ENCODE measurements around the gene INTS7. TPM values are rescaled to one million over a fixed set of nuclear protein-coding genes. Genes with fewer than 3 reads are reported as not detected.
"Not testable (repeated sequence)": the region's sequence is repeated elsewhere in the genome, so short reads cannot be mapped to it uniquely, and the experiment has no call there.

Gene INTS7
- total RNA-seq, 1 donor from 2014 or later = 19.1 TPM

DNA sequence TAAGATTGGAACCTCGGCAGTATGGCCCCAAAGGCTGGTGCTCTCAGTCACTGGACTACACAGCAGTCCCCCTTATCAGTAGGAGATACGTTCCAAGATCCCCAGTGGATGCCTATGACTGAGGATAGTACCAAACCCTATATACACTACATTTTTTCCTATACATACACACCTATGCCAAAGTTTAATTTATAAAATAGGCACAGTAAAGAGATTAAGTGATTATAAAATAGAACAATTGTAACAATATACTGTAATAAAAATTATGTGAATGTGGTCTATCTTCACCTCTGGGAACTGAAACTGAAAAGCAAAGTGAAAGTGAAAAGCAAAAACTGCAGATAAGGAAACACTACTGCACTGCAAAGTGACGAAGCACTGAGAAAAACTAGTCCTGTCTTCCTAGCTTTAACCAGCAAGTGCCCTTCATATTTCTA, 96.8 kb downstream of the INTS7 start:
- TF ChIP-seq, protein P1, sequence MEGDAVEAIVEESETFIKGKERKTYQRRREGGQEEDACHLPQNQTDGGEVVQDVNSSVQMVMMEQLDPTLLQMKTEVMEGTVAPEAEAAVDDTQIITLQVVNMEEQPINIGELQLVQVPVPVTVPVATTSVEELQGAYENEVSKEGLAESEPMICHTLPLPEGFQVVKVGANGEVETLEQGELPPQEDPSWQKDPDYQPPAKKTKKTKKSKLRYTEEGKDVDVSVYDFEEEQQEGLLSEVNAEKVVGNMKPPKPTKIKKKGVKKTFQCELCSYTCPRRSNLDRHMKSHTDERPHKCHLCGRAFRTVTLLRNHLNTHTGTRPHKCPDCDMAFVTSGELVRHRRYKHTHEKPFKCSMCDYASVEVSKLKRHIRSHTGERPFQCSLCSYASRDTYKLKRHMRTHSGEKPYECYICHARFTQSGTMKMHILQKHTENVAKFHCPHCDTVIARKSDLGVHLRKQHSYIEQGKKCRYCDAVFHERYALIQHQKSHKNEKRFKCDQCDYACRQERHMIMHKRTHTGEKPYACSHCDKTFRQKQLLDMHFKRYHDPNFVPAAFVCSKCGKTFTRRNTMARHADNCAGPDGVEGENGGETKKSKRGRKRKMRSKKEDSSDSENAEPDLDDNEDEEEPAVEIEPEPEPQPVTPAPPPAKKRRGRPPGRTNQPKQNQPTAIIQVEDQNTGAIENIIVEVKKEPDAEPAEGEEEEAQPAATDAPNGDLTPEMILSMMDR (IDR thresholded peaks at IDR 0.05) = no peak
- ChIA-PET CTCF (interaction anchor here (0.5 kb wide), 1 partner anchor 238 kb away, joined by 4 read pairs; no protein-coding TSS in a partner anchor), POLR2A (no interaction called here)
- H3K4me3 Mint-ChIP-seq = peak overlapping the region; percentile 35
- intact Hi-C loops (cut with micrococcal nuclease) = loop anchor here (2.0 to 5.0 kb wide), 5 partner anchors 242 to 619 kb away; partner anchors contain the start of gene PPP2R5A
- no peaks in the 10 kb centered on the region for H3K27me3 Mint-ChIP-seq
- peaks cover 55% of the 10 kb centered on the region for H3K4me1 Mint-ChIP-seq
- no peak overlapping the region for H3K27ac Mint-ChIP-seq
- DNase-seq (no peak), ATAC-seq (ENCODE audit: low read depth) (peak; percentile 37)
- H3K36me3 Mint-ChIP-seq (ENCODE audit: low read depth) = peaks cover 15% of the 10 kb centered on the region
- H3K9me3 Mint-ChIP-seq = no peaks in the 10 kb centered on the region

DNA sequence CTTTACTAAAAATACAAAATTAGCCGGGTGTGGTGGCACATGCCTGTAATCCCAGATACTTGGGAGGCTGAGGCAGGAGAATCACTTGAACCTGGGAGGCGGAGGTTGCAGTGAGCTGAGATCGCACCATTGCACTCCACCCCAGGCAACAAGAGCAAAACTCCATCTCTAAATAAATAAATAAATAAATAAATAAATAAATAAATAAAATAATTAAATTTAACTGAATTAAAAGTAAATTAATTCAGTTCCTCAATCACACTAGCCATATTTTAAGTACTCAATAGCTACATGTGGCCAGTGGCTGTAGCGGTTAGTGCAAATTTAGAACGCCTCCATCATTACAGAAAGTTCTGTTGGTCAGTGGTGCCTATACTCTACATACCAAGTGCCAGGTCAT, 97.9 kb downstream of the INTS7 start:
- CTCF ChIA-PET; H3K4me3 Mint-ChIP-seq; DNase-seq; ATAC-seq (ENCODE audit: low read depth); H3K27me3 Mint-ChIP-seq; H3K36me3 Mint-ChIP-seq (ENCODE audit: low read depth); H3K9me3 Mint-ChIP-seq; POLR2A ChIA-PET; H3K27ac Mint-ChIP-seq: not testable (repeated sequence)
- H3K4me1 Mint-ChIP-seq = peaks cover 51% of the 10 kb centered on the region
- intact Hi-C loops (cut with micrococcal nuclease) = loop anchor here (5.0 kb wide), 4 partner anchors 255 to 620 kb away; partner anchors contain the start of gene PPP2R5A

DNA sequence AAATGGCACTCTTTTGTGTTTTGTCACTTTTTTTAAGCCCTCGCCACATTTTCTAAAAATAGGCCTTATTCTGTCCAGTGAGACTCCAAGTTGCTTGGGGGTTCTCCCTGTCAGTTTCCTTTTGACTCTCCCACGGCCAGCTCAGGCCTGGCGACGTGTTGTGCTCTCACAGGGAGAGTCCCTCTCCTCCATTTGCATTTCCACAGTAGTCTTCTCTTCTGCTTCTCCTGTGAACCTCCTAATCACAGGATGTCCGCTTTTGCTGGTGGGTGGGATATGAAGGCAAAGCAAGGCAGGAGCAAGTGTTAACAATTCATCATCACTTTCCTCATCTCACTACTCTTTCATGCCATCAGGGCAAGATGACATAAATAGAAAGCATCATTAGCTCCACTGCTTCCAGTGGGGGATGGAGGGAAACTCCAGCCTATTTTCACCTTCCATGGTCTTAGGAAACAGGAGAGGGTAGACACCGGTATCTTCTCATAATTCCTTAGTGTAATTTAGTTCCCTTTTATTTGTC, 99.8 kb downstream of the INTS7 start:
- no peaks in the 10 kb centered on the region for H3K27me3 Mint-ChIP-seq
- H3K4me1 Mint-ChIP-seq = peaks cover 47% of the 10 kb centered on the region
- CTCF ChIA-PET = no interaction called here
- POLR2A ChIA-PET = interaction anchor here (2.3 kb wide), 1 partner anchor 238 kb away, joined by 5 read pairs; no protein-coding TSS in a partner anchor
- H3K4me3 Mint-ChIP-seq = peak overlapping the region; percentile 39
- intact Hi-C loops (cut with micrococcal nuclease) = loop anchor here (2.0 to 5.0 kb wide), 5 partner anchors 105 to 622 kb away; partner anchors contain the start of genes LPGAT1 and PPP2R5A
- H3K27ac Mint-ChIP-seq = peak overlapping the region; percentile 70
- no peaks in the 10 kb centered on the region for H3K36me3 Mint-ChIP-seq (ENCODE audit: low read depth)
- no peaks in the 10 kb centered on the region for H3K9me3 Mint-ChIP-seq
- no peak for DNase-seq
- TF ChIP-seq, protein P1 (IDR thresholded peaks at IDR 0.05) = no peak
- peak; percentile 86 for ATAC-seq (ENCODE audit: low read depth)

DNA sequence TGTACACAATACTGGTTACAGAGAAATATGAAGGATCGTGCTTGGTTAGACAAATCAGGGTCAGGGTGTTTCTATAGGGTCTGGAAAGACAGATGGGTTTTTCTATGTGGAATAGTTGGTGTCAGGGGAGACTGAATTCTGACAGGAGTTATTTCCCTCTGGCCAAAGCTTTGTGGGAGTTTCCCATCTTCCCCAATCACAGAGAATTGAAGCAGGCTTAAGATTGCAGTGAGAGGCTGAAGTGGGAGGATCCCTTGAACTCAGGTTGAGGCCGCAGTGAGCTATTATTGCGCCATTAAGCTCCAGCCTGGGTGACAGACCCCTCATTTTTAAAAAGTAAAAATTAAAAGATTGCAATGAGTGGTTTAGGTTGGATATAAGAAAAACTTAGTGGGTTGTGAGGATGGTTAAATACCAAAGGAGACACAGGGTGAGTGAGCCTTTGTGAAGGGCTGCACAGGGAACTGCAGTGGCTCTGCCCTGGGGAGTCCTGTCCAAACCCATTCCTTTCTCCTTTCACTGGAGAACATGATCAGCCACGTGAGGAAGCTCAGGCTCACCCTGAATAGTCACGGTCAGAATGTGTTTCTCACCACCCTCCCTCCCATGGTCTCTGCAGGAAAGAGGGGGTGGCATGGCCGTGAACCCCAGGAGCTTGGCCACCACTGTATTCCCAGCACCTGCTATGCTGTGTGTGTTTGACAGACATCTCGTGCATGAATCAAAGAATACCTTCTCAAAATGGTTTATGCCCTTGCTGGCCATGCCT, 101.2 kb downstream of the INTS7 start:
- Mint-ChIP-seq H3K27me3 (peaks cover 3% of the 10 kb centered on the region), H3K4me3 (no peak overlapping the region), H3K36me3 (ENCODE audit: low read depth) (no peaks in the 10 kb centered on the region), H3K4me1 (peaks cover 36% of the 10 kb centered on the region), H3K27ac (peak overlapping the region; percentile 19), H3K9me3 (no peaks in the 10 kb centered on the region)
- ATAC-seq (ENCODE audit: low read depth) (no peak), DNase-seq (no peak)
- TF ChIP-seq, protein P1 (IDR thresholded peaks at IDR 0.05) = no peak
- intact Hi-C loops (cut with micrococcal nuclease) = loop anchor here (2.0 kb wide), 1 partner anchor 103 kb away; the partner anchor contains the start of gene LPGAT1
- ChIA-PET POLR2A (interaction anchor here (0.6 to 2.3 kb wide), 2 partner anchors 237 to 766 kb away, joined by 3 to 5 read pairs; no protein-coding TSS in a partner anchor), CTCF (no interaction called here)

DNA sequence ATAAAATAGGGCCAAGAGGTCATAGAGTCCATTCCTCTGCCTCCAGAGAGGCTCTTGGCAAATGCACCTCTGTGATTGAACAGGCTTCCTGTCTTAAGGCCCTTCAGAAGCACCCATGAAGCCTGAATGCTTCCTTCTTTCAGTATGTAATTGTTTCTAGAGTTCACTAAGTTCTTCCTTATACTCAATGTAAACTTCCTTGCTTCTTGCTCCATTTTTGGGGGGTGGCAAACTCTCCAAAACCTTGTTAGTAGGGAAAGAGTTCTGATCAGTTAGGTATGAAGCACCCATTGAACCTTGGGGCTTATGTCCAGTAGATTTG, 102.5 kb downstream of the INTS7 start:
- intact Hi-C loops (cut with micrococcal nuclease) = no loop called here

More for the DNA sequence above, 102.5 kb downstream of the INTS7 start:
- no peak overlapping the region for H3K27ac Mint-ChIP-seq
- no peaks in the 10 kb centered on the region for H3K9me3 Mint-ChIP-seq
- ATAC-seq (ENCODE audit: low read depth) = no peak
- ChIA-PET CTCF (no interaction called here), POLR2A (no interaction called here)
- peaks cover 26% of the 10 kb centered on the region for H3K4me1 Mint-ChIP-seq
- peaks cover 4% of the 10 kb centered on the region for H3K27me3 Mint-ChIP-seq
- TF ChIP-seq, protein P1 (IDR thresholded peaks at IDR 0.05) = no peak
- DNase-seq = no peak
- no peaks in the 10 kb centered on the region for H3K36me3 Mint-ChIP-seq (ENCODE audit: low read depth)
- H3K4me3 Mint-ChIP-seq = no peak overlapping the region

All from activated B cell treated with CpG ODN at 0.5 μM for 24 hours (primary cell).